GM23338 (cell line): ENCODE data around the gene FGF3. TPM values are rescaled to one million over a fixed set of nuclear protein-coding genes. Genes with fewer than 3 reads are reported as not detected.

ENCODE experiments used
- ATAC-seq: fragments of 200-7000 bp; cut with Tn5 transposase; 3 replicates; pipeline ENCODE4 v1.9.1; 2020
- DNase-seq: peaks from one replicate; pipeline ENCODE4 v3.0.0-alpha.2; 2015; ENCODE audit warnings: low spot score
- H2AFZ ChIP-seq: fragments of 200-600 bp; sonication (generic); 2 replicates; pipeline ENCODE4 v1.8.0; 2016; ENCODE audit warnings: antibody characterized with exemption, mild to moderate bottlenecking, moderate library complexity
- H3F3A ChIP-seq: fragments of 200-600 bp; sonication (generic); replicated peaks from 2 replicates; pipeline ENCODE4 v1.8.0; 2017; ENCODE audit warnings: antibody characterized with exemption, mixed run types, low read depth
- H3K27ac ChIP-seq: fragments of 200-600 bp; sonication (generic); 2 replicates; pipeline ENCODE4 v1.6.1; 2016; ENCODE audit warnings: low read depth
- H3K27me3 ChIP-seq: fragments of 200-600 bp; sonication (generic); 2 replicates; pipeline ENCODE4 v1.8.0; 2016; ENCODE audit warnings: mild to moderate bottlenecking, mixed run types, moderate library complexity; ENCODE audit not compliant: insufficient read depth
- H3K36me3 ChIP-seq: fragments of 200-600 bp; sonication (generic); 2 replicates; pipeline ENCODE4 v1.8.0; 2016; ENCODE audit warnings: mild to moderate bottlenecking; ENCODE audit not compliant: insufficient read depth
- H3K4me1 ChIP-seq: fragments of 200-600 bp; sonication (generic); 2 replicates; pipeline ENCODE4 v1.8.0; 2016; ENCODE audit warnings: mild to moderate bottlenecking, moderate library complexity; ENCODE audit not compliant: insufficient read depth
- H3K4me2 ChIP-seq: fragments of 200-600 bp; sonication (generic); 2 replicates; pipeline ENCODE4 v1.7.1; 2017; ENCODE audit warnings: mixed run types
- H3K4me3 ChIP-seq: fragments of 200-600 bp; sonication (generic); 2 replicates; pipeline ENCODE4 v1.6.1; 2016; ENCODE audit warnings: mixed run types
- H3K79me2 ChIP-seq: fragments of 200-600 bp; sonication (generic); replicated peaks from 2 replicates; pipeline ENCODE4 v1.8.0; 2017; ENCODE audit warnings: mild to moderate bottlenecking; ENCODE audit not compliant: insufficient read depth
- H3K9me2 ChIP-seq: fragments of 200-600 bp; sonication (generic); 2 replicates; pipeline ENCODE4 v1.8.0; 2017; ENCODE audit not compliant: insufficient read depth
- H4K20me1 ChIP-seq: fragments of 200-600 bp; sonication (generic); replicated peaks from 2 replicates; pipeline ENCODE4 v1.8.0; 2017; ENCODE audit warnings: mild to moderate bottlenecking; ENCODE audit not compliant: insufficient read depth
- H3K27ac Mint-ChIP-seq: 2 replicates; pipeline ENCODE4 v1.8.0; 2020; ENCODE audit warnings: inconsistent platforms, mild to moderate bottlenecking, moderate library complexity, mixed read lengths
- H3K27me3 Mint-ChIP-seq: 3 replicates; pipeline ENCODE4 v1.8.0; 2022; ENCODE audit warnings: low read depth, mild to moderate bottlenecking, moderate library complexity, mixed read lengths, inconsistent platforms; ENCODE audit not compliant: insufficient read depth, poor library complexity
- H3K36me3 Mint-ChIP-seq: 3 replicates; pipeline ENCODE4 v1.8.0; 2021; ENCODE audit warnings: low read depth, mild to moderate bottlenecking, inconsistent platforms, moderate library complexity, mixed read lengths
- H3K4me1 Mint-ChIP-seq: 3 replicates; pipeline ENCODE4 v1.8.0; 2020; ENCODE audit warnings: mild to moderate bottlenecking, inconsistent platforms, mixed read lengths
- H3K4me3 Mint-ChIP-seq: 3 replicates; pipeline ENCODE4 v1.8.0; 2021; ENCODE audit warnings: moderate library complexity, mild to moderate bottlenecking, inconsistent platforms, mixed read lengths
- H3K9me3 Mint-ChIP-seq: 3 replicates; pipeline ENCODE4 v1.8.0; 2020; ENCODE audit warnings: moderate library complexity, mild to moderate bottlenecking, inconsistent platforms, mixed read lengths
- JUNB ChIP-seq: IDR thresholded peaks from one replicate; pipeline ENCODE4 v1.6.1; 2016; ENCODE audit warnings: antibody characterized with exemption; ENCODE audit not compliant: unreplicated experiment
- NANOG ChIP-seq: IDR thresholded peaks from 2 replicates; pipeline ENCODE4 v1.6.1; 2016; ENCODE audit warnings: antibody characterized with exemption, borderline replicate concordance
- ZNF331 ChIP-seq: fragments of 250-450 bp; sonication (Bioruptor Pico); IDR thresholded peaks from 2 replicates; pipeline ENCODE4 v1.5.0; 2020; ENCODE audit warnings: low read depth, mild to moderate bottlenecking, moderate library complexity
- polyA plus RNA-seq: library from polyadenylated mRNA; unstranded; fragments of >200 nt; fragmentation: Nextera tagmentation; extraction: Ambion mirVana; gene quantifications from 2 replicates; pipeline ENCODE4 v1.2.1, GENCODE V29; 2016
- total RNA-seq: library from RNA; depleted of rRNA; stranded (reverse); fragments of >200 nt; shearing (Covaris generic); gene quantifications from 2 replicates; pipeline ENCODE4 v1.2.3, GENCODE V29; 2014
- TF ChIP-seq, protein P1 (sequence below): fragments of 250-450 bp; sonication (Bioruptor Pico); IDR thresholded peaks from 2 replicates; pipeline ENCODE4 v1.5.0; 2020; ENCODE audit warnings: mild to moderate bottlenecking, moderate library complexity
- TF ChIP-seq, protein P2 (sequence below): IDR thresholded peaks from 2 replicates; pipeline ENCODE4 v1.6.1; 2016; ENCODE audit warnings: antibody characterized with exemption

Gene FGF3
- total and polyA plus RNA-seq, 2 experiments from 2014 or later = 1.2 TPM; not detected in 1

- Histone ChIP-seq H3K4me1 (no peaks in the 10 kb centered on the region), H3K4me3 (no peak overlapping the region), H4K20me1 (no peaks in the 10 kb centered on the region), H2AFZ (no peak overlapping the region), H3F3A (no peaks in the 10 kb centered on the region), H3K4me2 (no peak overlapping the region), H3K27ac (no peak overlapping the region), H3K9me2 (peaks cover 11% of the 10 kb centered on the region; the same call in 1 of the 2 replicates), H3K79me2 (no peaks in the 10 kb centered on the region), H3K27me3 (no peaks in the 10 kb centered on the region), H3K36me3 (no peaks in the 10 kb centered on the region)
- ATAC-seq (no peak), DNase-seq (no peak)
- Mint-ChIP-seq H3K4me1 (no peaks in the 10 kb centered on the region), H3K27me3 (no peaks in the 10 kb centered on the region), H3K9me3 (peaks cover 3% of the 10 kb centered on the region; the same call in 1 of the 3 replicates), H3K36me3 (no peaks in the 10 kb centered on the region), H3K27ac (no peak overlapping the region), H3K4me3 (no peak overlapping the region)
- TF ChIP-seq JUNB = no peak
- TF ChIP-seq, protein P1, sequence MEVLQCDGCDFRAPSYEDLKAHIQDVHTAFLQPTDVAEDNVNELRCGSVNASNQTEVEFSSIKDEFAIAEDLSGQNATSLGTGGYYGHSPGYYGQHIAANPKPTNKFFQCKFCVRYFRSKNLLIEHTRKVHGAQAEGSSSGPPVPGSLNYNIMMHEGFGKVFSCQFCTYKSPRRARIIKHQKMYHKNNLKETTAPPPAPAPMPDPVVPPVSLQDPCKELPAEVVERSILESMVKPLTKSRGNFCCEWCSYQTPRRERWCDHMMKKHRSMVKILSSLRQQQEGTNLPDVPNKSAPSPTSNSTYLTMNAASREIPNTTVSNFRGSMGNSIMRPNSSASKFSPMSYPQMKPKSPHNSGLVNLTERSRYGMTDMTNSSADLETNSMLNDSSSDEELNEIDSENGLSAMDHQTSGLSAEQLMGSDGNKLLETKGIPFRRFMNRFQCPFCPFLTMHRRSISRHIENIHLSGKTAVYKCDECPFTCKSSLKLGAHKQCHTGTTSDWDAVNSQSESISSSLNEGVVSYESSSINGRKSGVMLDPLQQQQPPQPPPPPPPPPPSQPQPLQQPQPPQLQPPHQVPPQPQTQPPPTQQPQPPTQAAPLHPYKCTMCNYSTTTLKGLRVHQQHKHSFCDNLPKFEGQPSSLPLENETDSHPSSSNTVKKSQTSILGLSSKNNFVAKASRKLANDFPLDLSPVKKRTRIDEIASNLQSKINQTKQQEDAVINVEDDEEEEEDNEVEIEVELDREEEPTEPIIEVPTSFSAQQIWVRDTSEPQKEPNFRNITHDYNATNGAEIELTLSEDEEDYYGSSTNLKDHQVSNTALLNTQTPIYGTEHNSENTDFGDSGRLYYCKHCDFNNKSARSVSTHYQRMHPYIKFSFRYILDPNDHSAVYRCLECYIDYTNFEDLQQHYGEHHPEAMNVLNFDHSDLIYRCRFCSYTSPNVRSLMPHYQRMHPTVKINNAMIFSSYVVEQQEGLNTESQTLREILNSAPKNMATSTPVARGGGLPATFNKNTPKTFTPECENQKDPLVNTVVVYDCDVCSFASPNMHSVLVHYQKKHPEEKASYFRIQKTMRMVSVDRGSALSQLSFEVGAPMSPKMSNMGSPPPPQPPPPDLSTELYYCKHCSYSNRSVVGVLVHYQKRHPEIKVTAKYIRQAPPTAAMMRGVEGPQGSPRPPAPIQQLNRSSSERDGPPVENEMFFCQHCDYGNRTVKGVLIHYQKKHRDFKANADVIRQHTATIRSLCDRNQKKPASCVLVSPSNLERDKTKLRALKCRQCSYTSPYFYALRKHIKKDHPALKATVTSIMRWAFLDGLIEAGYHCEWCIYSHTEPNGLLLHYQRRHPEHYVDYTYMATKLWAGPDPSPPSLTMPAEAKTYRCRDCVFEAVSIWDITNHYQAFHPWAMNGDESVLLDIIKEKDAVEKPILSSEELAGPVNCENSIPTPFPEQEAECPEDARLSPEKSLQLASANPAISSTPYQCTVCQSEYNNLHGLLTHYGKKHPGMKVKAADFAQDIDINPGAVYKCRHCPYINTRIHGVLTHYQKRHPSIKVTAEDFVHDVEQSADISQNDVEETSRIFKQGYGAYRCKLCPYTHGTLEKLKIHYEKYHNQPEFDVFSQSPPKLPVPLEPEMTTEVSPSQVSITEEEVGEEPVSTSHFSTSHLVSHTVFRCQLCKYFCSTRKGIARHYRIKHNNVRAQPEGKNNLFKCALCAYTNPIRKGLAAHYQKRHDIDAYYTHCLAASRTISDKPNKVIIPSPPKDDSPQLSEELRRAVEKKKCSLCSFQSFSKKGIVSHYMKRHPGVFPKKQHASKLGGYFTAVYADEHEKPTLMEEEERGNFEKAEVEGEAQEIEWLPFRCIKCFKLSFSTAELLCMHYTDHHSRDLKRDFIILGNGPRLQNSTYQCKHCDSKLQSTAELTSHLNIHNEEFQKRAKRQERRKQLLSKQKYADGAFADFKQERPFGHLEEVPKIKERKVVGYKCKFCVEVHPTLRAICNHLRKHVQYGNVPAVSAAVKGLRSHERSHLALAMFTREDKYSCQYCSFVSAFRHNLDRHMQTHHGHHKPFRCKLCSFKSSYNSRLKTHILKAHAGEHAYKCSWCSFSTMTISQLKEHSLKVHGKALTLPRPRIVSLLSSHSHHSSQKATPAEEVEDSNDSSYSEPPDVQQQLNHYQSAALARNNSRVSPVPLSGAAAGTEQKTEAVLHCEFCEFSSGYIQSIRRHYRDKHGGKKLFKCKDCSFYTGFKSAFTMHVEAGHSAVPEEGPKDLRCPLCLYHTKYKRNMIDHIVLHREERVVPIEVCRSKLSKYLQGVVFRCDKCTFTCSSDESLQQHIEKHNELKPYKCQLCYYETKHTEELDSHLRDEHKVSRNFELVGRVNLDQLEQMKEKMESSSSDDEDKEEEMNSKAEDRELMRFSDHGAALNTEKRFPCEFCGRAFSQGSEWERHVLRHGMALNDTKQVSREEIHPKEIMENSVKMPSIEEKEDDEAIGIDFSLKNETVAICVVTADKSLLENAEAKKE (CRISPR knock-in tag) = no peak
- no peak for TF ChIP-seq ZNF331 (CRISPR knock-in tag)
- TF ChIP-seq, protein P2, sequence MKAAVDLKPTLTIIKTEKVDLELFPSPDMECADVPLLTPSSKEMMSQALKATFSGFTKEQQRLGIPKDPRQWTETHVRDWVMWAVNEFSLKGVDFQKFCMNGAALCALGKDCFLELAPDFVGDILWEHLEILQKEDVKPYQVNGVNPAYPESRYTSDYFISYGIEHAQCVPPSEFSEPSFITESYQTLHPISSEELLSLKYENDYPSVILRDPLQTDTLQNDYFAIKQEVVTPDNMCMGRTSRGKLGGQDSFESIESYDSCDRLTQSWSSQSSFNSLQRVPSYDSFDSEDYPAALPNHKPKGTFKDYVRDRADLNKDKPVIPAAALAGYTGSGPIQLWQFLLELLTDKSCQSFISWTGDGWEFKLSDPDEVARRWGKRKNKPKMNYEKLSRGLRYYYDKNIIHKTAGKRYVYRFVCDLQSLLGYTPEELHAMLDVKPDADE = no peak
Measured at GRCh38 chr11:69854713-69855112, 35.5 kb upstream of the FGF3 start.

DNA sequence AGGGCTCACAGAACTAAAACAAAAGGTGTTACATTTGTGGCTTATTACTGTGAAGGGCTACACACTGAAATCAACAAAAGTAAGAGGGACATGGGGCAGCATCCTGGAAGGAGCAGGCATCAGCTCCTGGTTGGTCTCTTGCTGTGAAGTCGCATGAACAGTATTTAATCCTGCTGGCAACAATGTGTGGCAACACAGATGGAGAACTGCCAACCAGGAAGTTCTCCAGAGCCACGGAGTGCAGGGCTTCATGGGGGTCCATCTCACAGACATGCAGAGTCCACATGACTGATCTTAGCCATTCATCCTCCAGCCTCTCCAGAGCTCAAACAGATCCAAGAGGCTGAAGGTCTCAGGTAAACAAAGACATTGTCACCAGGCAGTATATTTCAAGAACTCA lies 32.8 kb upstream of the FGF3 start:
- Histone ChIP-seq H3F3A (no peaks in the 10 kb centered on the region), H3K4me1 (peaks cover 4% of the 10 kb centered on the region; the same call in 1 of the 2 replicates), H3K4me3 (no peak overlapping the region), H3K27ac (no peak overlapping the region), H3K36me3 (no peaks in the 10 kb centered on the region), H4K20me1 (no peaks in the 10 kb centered on the region), H3K27me3 (no peaks in the 10 kb centered on the region), H3K4me2 (no peak overlapping the region), H2AFZ (no peak overlapping the region), H3K79me2 (no peaks in the 10 kb centered on the region), H3K9me2 (peaks cover 11% of the 10 kb centered on the region; the same call in 1 of the 2 replicates)
- Mint-ChIP-seq H3K27me3 (peaks cover 5% of the 10 kb centered on the region), H3K27ac (no peak overlapping the region), H3K4me3 (no peak overlapping the region), H3K4me1 (peaks cover 3% of the 10 kb centered on the region; the same call in 2 of the 3 replicates), H3K9me3 (peaks cover 3% of the 10 kb centered on the region; the same call in 1 of the 3 replicates), H3K36me3 (no peaks in the 10 kb centered on the region)
- no peak for ATAC-seq
- no peak for DNase-seq
- TF ChIP-seq, protein P2 = no peak
- no peak for TF ChIP-seq NANOG
